Endodermal cell (in vitro differentiated cells): ENCODE measurements around the gene OBSCN. TPM values are rescaled to one million over a fixed set of nuclear protein-coding genes. Genes with fewer than 3 reads are reported as not detected.

Source experiments
- DNase-seq: peaks from one replicate; pipeline ENCODE4 v3.0.0-alpha.2; 2017
- H3K27ac ChIP-seq: 2 replicates; pipeline ENCODE4 v1.5.1; 2013; ENCODE audit warnings: mild to moderate bottlenecking, low read depth, low read length, moderate library complexity
- H3K27me3 ChIP-seq: 2 replicates; pipeline ENCODE4 v1.6.1; 2013; ENCODE audit warnings: mild to moderate bottlenecking, low read length, moderate library complexity; ENCODE audit not compliant: insufficient read depth, control insufficient read depth, poor library complexity, severe bottlenecking
- H3K36me3 ChIP-seq: 2 replicates; pipeline ENCODE4 v1.7.0; 2013; ENCODE audit warnings: mild to moderate bottlenecking, low read length, moderate library complexity; ENCODE audit not compliant: control insufficient read depth, insufficient read depth
- H3K4me1 ChIP-seq: one replicate; pipeline ENCODE4 v1.7.0; 2013; ENCODE audit warnings: low read length; ENCODE audit not compliant: control insufficient read depth, insufficient read depth
- H3K4me3 ChIP-seq: 2 replicates; pipeline ENCODE4 v1.5.1; 2013; ENCODE audit warnings: mild to moderate bottlenecking, low read length, moderate library complexity
- H3K9ac ChIP-seq: 2 replicates; pipeline ENCODE4 v1.6.1; 2013; ENCODE audit warnings: mild to moderate bottlenecking, low read length, moderate library complexity; ENCODE audit not compliant: poor library complexity, severe bottlenecking; ENCODE audit errors: extremely low read depth
- H3K9me3 ChIP-seq: 2 replicates; pipeline ENCODE4 v1.6.1; 2013; ENCODE audit warnings: mild to moderate bottlenecking, low read length, moderate library complexity; ENCODE audit not compliant: control insufficient read depth
- H3K27ac Mint-ChIP-seq: 2 replicates; pipeline ENCODE4 v1.8.0; 2020; ENCODE audit warnings: mixed read lengths
- H3K27me3 Mint-ChIP-seq: 2 replicates; pipeline ENCODE4 v1.8.0; 2021; ENCODE audit warnings: mild to moderate bottlenecking, mixed read lengths; ENCODE audit not compliant: insufficient read depth
- H3K36me3 Mint-ChIP-seq: 2 replicates; pipeline ENCODE4 v1.8.0; 2020; ENCODE audit warnings: low read depth, mixed read lengths
- H3K4me1 Mint-ChIP-seq: 2 replicates; pipeline ENCODE4 v1.8.0; 2020; ENCODE audit warnings: mixed read lengths
- H3K4me3 Mint-ChIP-seq: 2 replicates; pipeline ENCODE4 v1.8.0; 2020; ENCODE audit warnings: mild to moderate bottlenecking, moderate library complexity, mixed read lengths
- H3K9me3 Mint-ChIP-seq: 2 replicates; pipeline ENCODE4 v1.8.0; 2020; ENCODE audit warnings: mild to moderate bottlenecking, mixed read lengths
- WGBS, 2 experiments: methylation state at CpG; one replicate each; pipeline versions ENCODE4 v1.1.5 to v1.1.7; 2013; ENCODE audit warnings: missing lambda C conversion rate in 2 of 2, mixed read lengths in 1 of 2; ENCODE audit not compliant: insufficient coverage in 1 of 2, insufficient read length in 1 of 2; 5-methylcytosine and 5-hydroxymethylcytosine counted together
- total RNA-seq, 2 donors: library from RNA; stranded (reverse); fragmentation: NEBNext Ultra II Directional in 1 of 2; extraction: Animal tissue kit (Norgen Biotek cat#: 25700) in 1 of 2; gene quantifications; 2 replicates in 1 of 2; 3 replicates in 1 of 2; pipeline ENCODE4 v1.2.1, GENCODE V29; 2021
- TF ChIP-seq, protein P1 (sequence below): fragments of 200-600 bp; sonication (generic); conservative IDR thresholded peaks from 2 replicates; pipeline ENCODE4 v1.5.0; 2021; ENCODE audit warnings: antibody characterized with exemption, mild to moderate bottlenecking

Gene OBSCN
- total RNA-seq, 2 donors from 2014 or later = 53.7 to 68.9 TPM

DNA sequence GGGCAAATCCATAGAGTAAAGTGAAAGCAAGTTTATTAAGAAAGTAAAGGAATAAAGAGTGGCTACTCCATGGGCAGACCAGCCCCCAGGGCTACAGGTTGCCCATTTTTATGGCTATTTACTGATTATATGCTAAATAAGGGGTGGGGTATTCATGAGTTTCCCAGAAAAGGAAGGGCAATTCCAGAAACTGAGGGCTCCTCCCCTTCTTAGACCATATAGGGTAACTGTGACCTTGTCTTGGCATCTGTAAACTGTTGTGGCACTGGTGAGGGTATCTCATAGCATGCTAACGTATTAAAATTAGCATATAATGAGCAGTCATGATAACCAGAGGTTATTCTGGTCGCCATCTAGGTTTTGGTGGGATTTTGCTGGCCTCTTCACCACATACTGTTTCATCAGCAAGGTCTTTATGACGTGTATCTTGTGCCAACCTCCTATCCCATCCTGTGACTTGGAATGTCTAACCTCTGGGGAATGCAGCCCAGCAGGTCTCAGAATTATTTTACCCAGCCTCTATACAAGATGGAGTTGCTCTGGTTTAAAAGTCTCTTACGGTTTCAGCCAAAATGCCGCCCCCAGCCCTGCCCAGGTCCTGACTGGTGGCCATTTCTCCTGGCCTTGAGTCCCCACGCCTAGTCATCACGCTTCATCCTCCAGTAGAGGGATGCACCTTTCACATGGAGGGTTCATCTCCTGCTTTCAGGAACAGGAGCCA lies 209.8 kb downstream of the OBSCN start:
- WGBS, 2 experiments = 92 to 99% methylated on average over 7 of the region's 7 CpGs
- H3K36me3 ChIP-seq = peaks cover 3% of the 10 kb centered on the region
- no peak overlapping the region for H3K27ac ChIP-seq
- Mint-ChIP-seq H3K9me3 (peaks cover 18% of the 10 kb centered on the region), H3K36me3 (peaks cover 12% of the 10 kb centered on the region), H3K27me3 (peaks cover 76% of the 10 kb centered on the region), H3K4me1 (peaks cover 37% of the 10 kb centered on the region), H3K27ac (no peak overlapping the region), H3K4me3 (peak overlapping the region; percentile 72)
- TF ChIP-seq, protein P1, sequence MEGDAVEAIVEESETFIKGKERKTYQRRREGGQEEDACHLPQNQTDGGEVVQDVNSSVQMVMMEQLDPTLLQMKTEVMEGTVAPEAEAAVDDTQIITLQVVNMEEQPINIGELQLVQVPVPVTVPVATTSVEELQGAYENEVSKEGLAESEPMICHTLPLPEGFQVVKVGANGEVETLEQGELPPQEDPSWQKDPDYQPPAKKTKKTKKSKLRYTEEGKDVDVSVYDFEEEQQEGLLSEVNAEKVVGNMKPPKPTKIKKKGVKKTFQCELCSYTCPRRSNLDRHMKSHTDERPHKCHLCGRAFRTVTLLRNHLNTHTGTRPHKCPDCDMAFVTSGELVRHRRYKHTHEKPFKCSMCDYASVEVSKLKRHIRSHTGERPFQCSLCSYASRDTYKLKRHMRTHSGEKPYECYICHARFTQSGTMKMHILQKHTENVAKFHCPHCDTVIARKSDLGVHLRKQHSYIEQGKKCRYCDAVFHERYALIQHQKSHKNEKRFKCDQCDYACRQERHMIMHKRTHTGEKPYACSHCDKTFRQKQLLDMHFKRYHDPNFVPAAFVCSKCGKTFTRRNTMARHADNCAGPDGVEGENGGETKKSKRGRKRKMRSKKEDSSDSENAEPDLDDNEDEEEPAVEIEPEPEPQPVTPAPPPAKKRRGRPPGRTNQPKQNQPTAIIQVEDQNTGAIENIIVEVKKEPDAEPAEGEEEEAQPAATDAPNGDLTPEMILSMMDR = no peak
- no peak overlapping the region for H3K9ac ChIP-seq
- peaks cover 11% of the 10 kb centered on the region for H3K4me1 ChIP-seq
- DNase-seq = no peak
- no peaks in the 10 kb centered on the region for H3K9me3 ChIP-seq
- H3K4me3 ChIP-seq = no peak overlapping the region
- H3K27me3 ChIP-seq = peaks cover 17% of the 10 kb centered on the region

DNA sequence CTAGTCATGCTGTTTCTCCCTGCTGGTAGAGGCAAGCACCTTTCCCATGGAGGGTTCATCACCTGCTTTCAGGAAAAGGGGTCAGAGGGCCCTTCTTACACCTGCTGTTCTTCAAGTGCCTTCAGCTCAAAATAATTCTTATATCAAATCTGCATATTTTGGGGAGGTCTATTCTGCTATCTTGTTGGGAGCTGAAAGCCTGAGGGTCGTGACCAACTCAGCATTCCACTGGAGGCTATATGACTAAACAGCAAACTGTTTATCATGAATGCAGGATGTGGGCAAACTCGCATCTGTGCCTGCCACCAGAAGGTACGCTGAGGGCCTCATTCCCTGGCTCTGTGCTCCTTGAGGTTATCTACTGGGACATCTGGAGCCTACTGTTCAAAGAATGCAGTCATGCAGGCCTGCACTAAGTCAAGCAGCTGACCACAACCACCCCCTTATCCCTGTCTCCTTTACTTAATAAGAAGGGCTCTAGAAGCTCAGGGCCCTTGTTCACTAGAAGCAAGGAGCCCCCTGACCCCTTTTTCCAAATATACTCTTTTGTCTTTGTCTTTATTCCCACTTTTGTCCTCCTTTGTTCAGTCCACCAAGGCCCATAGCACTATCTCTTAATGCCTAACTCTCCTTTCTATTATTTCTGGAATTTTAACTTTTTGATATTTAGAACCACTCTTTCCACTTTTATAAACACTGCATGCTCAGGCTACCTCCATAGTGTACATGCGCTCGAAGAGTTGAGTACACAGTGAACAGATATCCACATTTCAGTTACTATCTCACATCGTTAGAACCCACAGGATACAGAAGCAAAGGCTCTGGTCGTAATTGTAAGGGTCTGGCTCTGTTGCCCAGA lies 213.4 kb downstream of the OBSCN start:
- no peak overlapping the region for H3K27ac Mint-ChIP-seq
- no peak overlapping the region for H3K27ac ChIP-seq
- H3K4me3 ChIP-seq = no peak overlapping the region
- H3K9me3 ChIP-seq = no peaks in the 10 kb centered on the region
- peaks cover 11% of the 10 kb centered on the region for H3K4me1 ChIP-seq
- no peak overlapping the region for H3K4me3 Mint-ChIP-seq
- peaks cover 2% of the 10 kb centered on the region for H3K36me3 Mint-ChIP-seq
- H3K9me3 Mint-ChIP-seq = peaks cover 18% of the 10 kb centered on the region
- 94 to 95% methylated on average over 6 to 7 of the region's 7 CpGs for WGBS, 2 experiments
- peaks cover 17% of the 10 kb centered on the region for H3K27me3 ChIP-seq
- DNase-seq = no peak
- H3K36me3 ChIP-seq = no peaks in the 10 kb centered on the region
- TF ChIP-seq, protein P1 = no peak
- peaks cover 26% of the 10 kb centered on the region for H3K4me1 Mint-ChIP-seq
- peaks cover 71% of the 10 kb centered on the region for H3K27me3 Mint-ChIP-seq
- H3K9ac ChIP-seq = no peak overlapping the region

DNA sequence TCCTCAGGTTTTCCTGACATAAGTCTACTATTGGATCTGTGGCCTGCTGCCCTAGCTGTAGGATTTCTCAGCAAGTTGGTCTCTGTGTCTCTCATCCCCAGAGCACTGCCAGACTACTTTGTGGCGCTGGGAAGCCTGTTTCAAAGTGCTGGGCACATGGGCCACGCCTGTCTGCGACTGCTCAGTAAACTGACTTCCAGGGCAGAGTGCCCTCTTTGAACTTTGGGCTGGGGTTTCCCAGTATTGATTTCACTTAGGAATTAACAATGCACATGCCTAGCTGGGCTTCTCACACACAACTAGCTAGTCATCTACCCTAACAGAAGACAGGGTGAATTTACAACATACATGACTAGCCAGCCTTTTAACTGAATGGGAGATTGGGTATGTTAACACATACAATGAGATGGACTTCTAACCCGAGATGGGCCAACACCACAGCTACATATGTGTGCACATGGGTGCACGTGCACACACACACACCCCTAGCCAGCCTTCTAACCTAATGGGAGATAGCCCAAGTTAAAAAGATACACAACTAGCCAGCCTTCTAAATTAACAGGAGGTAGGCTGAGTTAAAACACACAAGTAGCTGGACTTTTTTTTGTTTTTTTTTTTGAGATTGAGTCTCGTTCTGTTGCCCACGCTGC lies 215.7 kb downstream of the OBSCN start:
- Mint-ChIP-seq H3K27me3 (peaks cover 68% of the 10 kb centered on the region), H3K4me1 (peaks cover 24% of the 10 kb centered on the region), H3K36me3 (peaks cover 2% of the 10 kb centered on the region), H3K9me3 (peaks cover 20% of the 10 kb centered on the region), H3K4me3 (no peak overlapping the region), H3K27ac (no peak overlapping the region)
- H3K36me3 ChIP-seq = no peaks in the 10 kb centered on the region
- no peak for DNase-seq
- H3K4me1 ChIP-seq = peaks cover 11% of the 10 kb centered on the region
- WGBS, 2 experiments = 86 to 97% methylated on average over 5 to 7 of the region's 7 CpGs
- peaks cover 17% of the 10 kb centered on the region for H3K27me3 ChIP-seq
- TF ChIP-seq, protein P1 = no peak
- no peak overlapping the region for H3K27ac ChIP-seq
- no peaks in the 10 kb centered on the region for H3K9me3 ChIP-seq
- no peak overlapping the region for H3K4me3 ChIP-seq
- no peak overlapping the region for H3K9ac ChIP-seq
